ENCODE data around the gene VSNL1. TPM values are rescaled to one million over a fixed set of nuclear protein-coding genes. Genes with fewer than 3 reads are reported as not detected.

VSNL1 gene
- total and polyA plus RNA-seq, 10 of the 15 experiments (the other 5 are each of a cell fraction or from before 2014, with no cell fraction given), result 0.04 to 0.30 (median 0.12) TPM; not detected in 4

DNA sequence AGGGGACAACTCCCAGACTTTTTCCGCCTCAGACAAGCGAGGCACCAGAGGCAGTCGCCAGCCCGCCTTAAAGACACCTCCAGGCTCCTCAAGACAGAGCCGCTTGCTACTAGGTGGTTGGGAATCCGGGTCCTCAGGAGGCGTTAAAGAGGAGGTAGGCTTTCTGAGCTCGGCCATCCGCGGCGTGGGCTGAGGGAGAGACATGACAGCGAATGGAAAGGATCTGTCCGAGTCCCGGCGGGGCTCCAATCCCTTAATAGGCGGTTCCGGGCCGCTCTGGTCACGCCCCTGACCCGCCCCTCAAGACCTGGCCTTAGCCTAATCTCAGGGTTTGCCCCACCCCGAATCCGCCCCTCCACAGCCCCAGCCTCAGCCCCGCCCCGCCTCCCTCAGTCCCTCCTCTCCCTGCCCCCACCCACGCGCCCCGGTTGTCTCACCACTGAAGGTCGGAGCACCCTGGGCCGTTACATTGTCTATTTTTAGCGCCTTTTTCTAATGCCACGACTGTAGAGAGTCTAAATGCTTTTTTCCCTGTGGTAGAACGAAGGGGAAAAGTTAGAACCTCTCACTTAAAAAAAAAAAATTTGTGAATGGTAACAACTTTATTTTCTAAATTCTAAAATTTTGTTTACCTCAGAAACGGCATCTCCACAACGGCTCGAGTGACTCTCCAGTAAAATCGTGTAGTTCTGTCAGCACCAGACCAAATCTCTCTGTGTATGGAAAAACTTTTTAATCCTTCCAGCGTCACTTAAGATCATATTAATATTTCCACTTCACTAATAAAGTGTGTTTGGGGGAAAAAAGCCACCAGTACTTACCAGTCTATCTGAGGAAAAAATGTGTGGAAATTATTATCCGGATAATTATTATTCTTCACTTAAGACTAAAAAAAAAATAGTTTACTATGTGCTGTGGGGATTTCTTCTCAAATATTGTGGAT is 22.0 kb upstream of the VSNL1 start, which contains the start of gene RAD51AP2 (continued):
- TF ChIP-seq MEF2B (IDR thresholded peaks at IDR 0.05; ENCODE audit: partially characterized antibody, poor library complexity, severe bottlenecking) (peak; percentile 34), HDGF (IDR thresholded peaks at IDR 0.05) (no peak), CREM (IDR thresholded peaks at IDR 0.05; ENCODE audit: low read depth) (0 out of 2 replicates have a peak, but pooled peaks have one; percentile 32), TARDBP (IDR thresholded peaks at IDR 0.05; ENCODE audit: borderline replicate concordance) (peak; percentile 100), ZSCAN29 (IDR thresholded peaks at IDR 0.05) (no peak), BCL11A (IDR thresholded peaks at IDR 0.05; ENCODE audit: low read depth, low read length) (no peak), NBN (IDR thresholded peaks at IDR 0.05) (no peak), CREB1 (IDR thresholded peaks at IDR 0.05; ENCODE audit: low read depth) (peak; percentile 37), MLLT1 (IDR thresholded peaks at IDR 0.05) (peak; percentile 77; the same call in 1 of the 2 replicates)
- TF ChIP-seq, protein P1, sequence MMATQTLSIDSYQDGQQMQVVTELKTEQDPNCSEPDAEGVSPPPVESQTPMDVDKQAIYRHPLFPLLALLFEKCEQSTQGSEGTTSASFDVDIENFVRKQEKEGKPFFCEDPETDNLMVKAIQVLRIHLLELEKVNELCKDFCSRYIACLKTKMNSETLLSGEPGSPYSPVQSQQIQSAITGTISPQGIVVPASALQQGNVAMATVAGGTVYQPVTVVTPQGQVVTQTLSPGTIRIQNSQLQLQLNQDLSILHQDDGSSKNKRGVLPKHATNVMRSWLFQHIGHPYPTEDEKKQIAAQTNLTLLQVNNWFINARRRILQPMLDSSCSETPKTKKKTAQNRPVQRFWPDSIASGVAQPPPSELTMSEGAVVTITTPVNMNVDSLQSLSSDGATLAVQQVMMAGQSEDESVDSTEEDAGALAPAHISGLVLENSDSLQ (IDR thresholded peaks at IDR 0.05), result peak; percentile 85
- TF ChIP-seq, protein P2, sequence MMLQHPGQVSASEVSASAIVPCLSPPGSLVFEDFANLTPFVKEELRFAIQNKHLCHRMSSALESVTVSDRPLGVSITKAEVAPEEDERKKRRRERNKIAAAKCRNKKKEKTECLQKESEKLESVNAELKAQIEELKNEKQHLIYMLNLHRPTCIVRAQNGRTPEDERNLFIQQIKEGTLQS (IDR thresholded peaks at IDR 0.05; ENCODE audit: borderline replicate concordance, extremely low read depth, low read depth, low read length), result 0 out of 2 replicates have a peak, but pooled peaks have one; percentile 25

All from GM12878 (cell line).